Stimulated activated CD4-positive, alpha-beta T cell treated with anti-CD3 and anti-CD28 coated beads, Interleukin-1b, Interleukin-23, amount 100 ng/mL, for 1 hour (primary cell): ENCODE measurements around the gene IRF5.

ENCODE experiments used
- DNase-seq, 2 donors: peaks; one replicate each; pipeline ENCODE4 v3.0.0-alpha.2; 2020; ENCODE audit warnings: low read depth in 2 of 2

Gene IRF5

GRCh38 chr7:128937647-128938543 lies at the start of gene IRF5:
TSS of gene IRF5 (plus strand) at chr7:128937927. CDS start at chr7:128942082, 4,155 bp downstream.
- no peak for DNase-seq

DNA sequence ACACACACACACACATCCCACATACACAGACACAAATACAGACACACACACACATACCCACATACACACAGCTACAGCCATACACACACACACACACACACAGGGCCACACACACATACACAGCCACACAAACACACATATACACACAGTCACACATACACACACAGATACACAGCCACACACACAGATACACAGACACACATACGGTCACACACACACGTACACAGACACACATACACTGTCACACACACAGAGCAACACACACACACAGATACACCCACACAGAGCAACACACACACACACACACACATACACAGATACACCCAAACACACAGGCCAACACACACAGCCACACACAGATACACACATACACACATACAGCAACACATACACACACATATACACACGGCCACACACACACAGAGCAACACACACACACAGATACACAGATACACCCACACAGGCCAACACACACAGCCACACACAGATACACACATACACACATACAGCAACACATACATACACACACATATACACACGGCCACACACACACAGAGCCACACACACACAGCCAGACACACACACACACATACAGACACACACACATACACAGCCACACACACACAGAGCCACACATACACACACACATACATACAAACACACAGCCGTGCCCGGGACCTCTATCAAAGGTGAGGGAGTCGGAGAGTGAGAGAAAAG lies 49.5 kb upstream of the IRF5 start:
- no peak for DNase-seq

GRCh38 chr7:128888756-128889095 lies 49.0 kb upstream of the IRF5 start:
- DNase-seq = no peak

GRCh38 chr7:128889121-128889520 lies 48.6 kb upstream of the IRF5 start:
- DNase-seq = no peak

- no peak for DNase-seq
Measured at GRCh38 chr7:128890306-128891109, 47.2 kb upstream of the IRF5 start.

GRCh38 chr7:128891110-128891941 lies 46.4 kb upstream of the IRF5 start:
- no peak for DNase-seq

GRCh38 chr7:128891942-128892269 lies 45.8 kb upstream of the IRF5 start:
- DNase-seq = no peak

DNA sequence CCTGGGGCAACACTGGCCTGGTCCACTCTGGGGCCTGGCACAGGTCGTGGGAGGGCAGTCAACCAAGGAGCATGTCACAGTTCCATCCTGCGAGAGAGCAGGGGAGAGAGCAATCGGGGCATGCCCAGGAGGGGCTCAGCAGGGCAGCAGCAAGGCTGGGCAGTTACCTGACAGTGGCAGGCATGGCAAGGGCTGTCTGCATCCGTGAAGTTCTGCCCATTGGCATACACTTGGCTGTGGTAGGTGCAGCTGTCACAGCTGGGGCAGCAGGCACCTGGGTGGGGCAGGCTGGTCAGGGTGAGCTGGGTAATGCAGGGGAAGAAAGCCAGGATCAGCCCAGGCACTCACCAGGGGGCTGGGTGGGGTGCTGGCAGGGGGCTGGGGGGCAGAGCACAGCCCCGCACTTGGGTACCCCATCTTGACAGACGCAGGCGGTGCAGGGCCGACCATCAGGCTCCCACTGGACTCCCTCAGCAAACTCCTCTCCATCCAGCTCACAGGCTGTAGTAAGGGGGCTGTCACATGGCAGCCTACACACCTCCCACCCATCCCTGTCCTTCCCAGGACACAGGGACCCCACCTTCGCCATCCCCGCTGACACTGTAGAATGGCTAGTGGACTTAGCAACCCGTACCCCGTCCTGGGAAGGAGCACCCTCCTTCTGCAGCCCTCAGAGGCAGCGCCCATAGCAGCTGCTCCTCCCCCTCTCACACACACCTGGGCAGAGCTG lies 45.0 kb upstream of the IRF5 start:
- DNase-seq = no peak

GRCh38 chr7:128893251-128894100 lies 44.3 kb upstream of the IRF5 start:
- no peak for DNase-seq

- DNase-seq = no peak
Measured at GRCh38 chr7:128894101-128894440, 43.7 kb upstream of the IRF5 start.

DNA sequence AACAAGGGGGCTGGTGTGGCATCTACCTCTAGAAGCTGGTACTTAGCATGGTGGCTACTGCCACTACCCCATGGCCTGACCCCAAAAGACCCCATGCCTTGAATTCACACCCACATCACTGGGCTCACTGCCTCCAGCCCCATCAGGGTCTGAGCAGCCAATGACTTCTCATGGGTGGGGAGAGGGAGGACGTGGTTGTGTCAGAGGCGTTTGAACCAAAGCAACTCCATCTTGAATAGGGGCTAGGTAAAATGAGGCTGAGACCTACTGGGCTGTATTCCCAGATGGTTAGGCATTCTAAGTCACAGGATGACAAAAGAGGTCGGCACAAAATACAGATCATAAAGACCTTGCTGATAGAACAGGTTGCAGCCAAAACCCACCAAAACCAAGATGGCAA lies 42.4 kb upstream of the IRF5 start:
- no peak for DNase-seq

DNA sequence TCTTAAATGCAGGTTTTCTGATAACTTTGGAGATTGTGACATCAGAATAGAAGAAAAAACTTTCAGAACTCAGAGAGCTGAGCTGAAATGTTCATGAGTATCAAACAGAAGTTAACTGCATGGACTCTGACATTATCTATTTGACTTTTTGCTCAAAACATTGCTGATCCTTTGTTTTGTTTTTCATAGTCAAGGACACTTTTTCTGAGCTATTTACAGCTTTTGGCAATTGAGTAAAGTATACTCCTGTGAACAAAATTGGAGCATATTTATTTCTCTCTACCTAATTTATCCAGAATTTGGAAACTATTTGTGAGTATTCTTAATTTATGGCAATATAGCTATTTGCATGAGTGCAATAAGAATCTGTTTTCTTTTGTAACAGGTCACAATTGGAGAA lies 38.3 kb upstream of the IRF5 start:
- no peak for DNase-seq

- no peak for DNase-seq
Measured at GRCh38 chr7:128900237-128900636, 37.5 kb upstream of the IRF5 start.

GRCh38 chr7:128902761-128903585 lies 34.8 kb upstream of the IRF5 start:
- DNase-seq = no peak

GRCh38 chr7:128903621-128904361 lies 33.9 kb upstream of the IRF5 start:
- no peak for DNase-seq

DNA sequence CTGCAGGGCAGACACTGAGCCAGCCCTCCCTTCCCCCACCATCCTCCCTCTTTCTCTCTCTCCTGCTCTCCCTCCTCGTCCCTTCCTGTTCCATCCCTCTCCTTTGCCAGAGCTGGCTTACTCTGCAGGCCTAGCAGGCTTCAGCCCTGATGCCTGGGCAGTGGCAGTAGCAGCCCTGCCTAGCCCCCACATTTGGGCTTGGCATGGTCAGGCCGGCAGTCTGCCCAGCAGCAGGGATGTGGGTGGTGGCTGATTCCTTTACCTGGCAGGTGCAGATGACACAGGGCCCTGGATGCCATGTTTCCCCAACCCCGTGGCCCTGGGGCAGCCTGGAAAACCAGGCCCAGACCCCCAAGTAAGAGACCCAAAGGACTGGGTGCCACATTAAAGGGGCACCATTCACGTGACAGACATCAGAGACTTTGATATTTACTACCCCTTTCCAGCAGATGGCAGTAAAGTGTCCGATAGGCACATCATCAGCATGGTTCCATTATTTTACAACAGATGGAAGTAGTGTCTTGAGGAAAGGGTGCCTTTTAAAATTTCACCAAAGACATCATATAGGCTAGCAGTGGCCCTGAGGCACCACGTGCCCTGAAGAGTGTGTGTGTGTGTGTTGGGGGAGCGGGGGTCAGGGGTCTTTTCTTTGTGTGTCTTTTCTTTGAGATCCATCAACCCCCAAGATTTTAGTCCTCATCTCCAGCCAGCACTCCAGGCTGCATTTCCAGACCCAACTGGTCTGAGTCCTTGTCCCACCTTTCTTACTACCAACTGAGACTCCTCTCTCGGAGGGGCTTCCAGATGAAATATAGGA lies 33.1 kb upstream of the IRF5 start:
- DNase-seq = no peak

GRCh38 chr7:128906001-128906765 lies 31.5 kb upstream of the IRF5 start:
- no peak for DNase-seq
